Inflammatory macrophage (primary cell): ENCODE measurements around the gene OR2AG2.
"Not testable (repeated sequence)": the region's sequence is repeated elsewhere in the genome, so short reads cannot be mapped to it uniquely, and the experiment has no call there.

ENCODE experiments used
- DNase-seq, 2 donors: peaks; one replicate each; pipeline ENCODE4 v3.0.0-alpha.2; 2020 to 2022
- total RNA-seq, 18 experiments: gene quantifications; one replicate each; lab custom pipeline; 2026; ENCODE audit warnings: mixed read lengths in 6 of 18, inconsistent platforms in 2 of 18; lab: John Stamatoyannopoulos, UW

Gene OR2AG2, protein sequence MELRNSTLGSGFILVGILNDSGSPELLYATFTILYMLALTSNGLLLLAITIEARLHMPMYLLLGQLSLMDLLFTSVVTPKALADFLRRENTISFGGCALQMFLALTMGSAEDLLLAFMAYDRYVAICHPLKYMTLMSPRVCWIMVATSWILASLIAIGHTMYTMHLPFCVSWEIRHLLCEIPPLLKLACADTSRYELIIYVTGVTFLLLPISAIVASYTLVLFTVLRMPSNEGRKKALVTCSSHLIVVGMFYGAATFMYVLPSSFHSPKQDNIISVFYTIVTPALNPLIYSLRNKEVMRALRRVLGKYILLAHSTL
- 0 to 0.16 (median 0) reads per million in 18 experiments for total RNA-seq

GRCh38 chr11:6771926-6772893 is at the start of gene OR2AG2:
Gene OR2AG2 (minus strand): TSS chr11:6771976. CDS start chr11:6768957, 3,019 bp downstream.
- peak; percentile 84 to 85 for DNase-seq

DNA sequence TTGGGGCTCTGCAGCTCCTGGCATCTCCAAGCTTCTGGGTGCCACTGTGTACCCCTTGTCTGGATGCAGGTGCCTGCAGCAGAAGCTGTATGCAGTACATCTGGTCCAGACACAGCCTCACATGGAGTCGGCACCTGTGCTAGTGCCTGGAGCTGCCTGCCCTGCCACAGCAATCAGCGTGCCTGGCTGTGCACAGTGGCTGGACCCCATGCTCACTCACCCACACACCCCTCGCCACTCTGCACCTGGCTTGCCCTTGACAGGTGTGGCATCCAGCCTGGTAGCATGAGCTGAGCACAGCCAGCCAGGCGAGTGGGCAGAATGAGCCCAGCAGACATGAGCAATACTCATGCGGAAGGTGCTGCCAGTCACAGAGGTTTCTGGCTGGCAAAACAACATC is 47.2 kb upstream of the OR2AG2 start:
- no peak for DNase-seq

- no peak for DNase-seq
Observed at GRCh38 chr11:6817694-6818093, 45.9 kb upstream of the OR2AG2 start.

DNA sequence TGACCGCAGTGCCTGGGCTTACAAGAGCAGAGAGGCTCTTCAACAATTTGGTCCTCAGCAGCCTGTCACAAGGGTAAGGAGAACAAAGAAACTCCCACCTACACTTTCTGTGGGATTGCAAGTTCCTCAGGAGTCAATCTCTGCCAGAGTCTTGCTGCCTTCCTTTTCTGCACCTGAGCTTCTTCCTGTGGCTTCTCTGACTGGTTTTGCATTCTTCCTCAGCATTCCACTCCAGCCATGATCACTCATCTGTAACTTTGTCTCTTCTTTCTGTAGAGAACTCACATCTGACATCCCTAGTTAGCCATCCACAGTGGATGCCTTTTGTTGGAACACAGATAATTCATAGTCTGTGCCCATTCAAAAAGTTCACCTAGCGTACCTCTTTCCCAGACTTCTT is 41.9 kb upstream of the OR2AG2 start:
- no peak for DNase-seq

DNA sequence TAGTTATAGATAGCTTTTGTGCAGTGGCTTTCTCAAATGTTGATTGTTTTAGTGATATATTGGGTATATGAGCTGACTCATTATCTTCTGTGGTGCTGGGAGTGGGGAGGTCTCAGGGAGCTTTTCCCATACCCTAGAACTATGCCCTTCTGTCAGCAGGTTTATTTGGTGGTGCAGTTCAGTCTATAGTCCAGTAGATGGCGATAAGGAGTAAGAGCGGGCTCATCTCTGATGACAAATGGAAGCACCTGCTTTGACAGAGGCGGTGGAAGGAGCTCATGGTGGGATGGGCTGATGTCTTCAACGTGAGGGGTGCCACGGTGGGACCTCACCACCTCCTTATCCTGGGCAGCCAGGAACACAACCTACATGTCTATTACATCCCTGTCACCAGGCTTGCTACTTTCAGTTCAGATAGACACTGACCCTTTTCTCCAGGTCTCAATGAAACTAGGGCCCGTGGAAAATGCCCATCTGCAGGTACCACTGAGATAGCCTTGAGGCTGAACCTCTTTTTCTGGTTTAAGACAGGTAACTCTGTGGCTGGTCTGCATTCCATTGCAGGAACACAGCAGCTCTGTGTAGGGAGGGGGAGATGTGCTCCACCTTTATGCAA is 40.7 kb upstream of the OR2AG2 start:
- DNase-seq: peak; percentile 34 to 48

GRCh38 chr11:6801075-6801474 is 29.3 kb upstream of the OR2AG2 start:
- not testable (repeated sequence) for DNase-seq

DNA sequence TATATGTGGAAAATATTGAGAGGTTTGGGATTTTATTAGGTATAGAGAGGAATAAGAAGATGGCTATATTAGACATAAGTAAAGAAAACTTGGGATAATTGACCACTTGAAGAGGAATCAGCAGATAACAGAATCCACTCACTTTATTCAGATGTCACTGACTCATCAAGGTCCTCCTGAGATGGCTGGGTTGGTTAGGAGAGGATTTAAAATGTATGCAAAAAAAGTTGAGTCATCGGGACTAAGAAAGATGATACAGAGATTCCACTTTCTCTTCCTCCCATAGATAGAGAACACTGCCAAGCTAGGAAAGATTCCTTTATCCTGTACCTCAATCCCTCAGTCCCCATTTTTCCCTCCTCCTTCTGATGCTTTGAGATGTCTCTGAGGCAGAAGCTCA is 27.6 kb upstream of the OR2AG2 start, which contains the start of gene OR6A2:
Gene OR6A2, minus strand, starts transcription at position 288 of the 400 bp plus-strand sequence. CDS start 3,981 bp downstream, outside the sequence.
- no peak for DNase-seq

DNA sequence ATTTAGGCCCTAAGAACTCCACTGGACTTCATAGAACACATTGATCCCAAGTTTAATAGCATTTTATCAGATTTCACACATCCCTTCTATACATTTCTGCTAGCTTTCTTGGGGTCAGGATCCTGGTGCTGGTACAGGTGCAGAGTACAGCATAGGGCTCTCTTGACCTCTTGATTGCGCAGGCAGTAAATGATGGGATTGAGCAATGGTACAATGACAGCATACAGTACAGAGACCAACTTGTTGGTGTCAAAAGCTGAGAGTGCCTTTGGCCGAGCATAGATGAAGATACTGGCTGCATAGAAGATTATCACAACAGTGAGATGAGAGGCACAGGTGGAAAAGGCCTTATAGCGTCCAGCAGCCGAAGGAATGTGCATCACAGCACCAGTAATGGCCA is 22.9 kb upstream of the OR2AG2 start:
- DNase-seq: no peak

GRCh38 chr11:6790546-6790945 is 18.8 kb upstream of the OR2AG2 start:
- DNase-seq: no peak

DNA sequence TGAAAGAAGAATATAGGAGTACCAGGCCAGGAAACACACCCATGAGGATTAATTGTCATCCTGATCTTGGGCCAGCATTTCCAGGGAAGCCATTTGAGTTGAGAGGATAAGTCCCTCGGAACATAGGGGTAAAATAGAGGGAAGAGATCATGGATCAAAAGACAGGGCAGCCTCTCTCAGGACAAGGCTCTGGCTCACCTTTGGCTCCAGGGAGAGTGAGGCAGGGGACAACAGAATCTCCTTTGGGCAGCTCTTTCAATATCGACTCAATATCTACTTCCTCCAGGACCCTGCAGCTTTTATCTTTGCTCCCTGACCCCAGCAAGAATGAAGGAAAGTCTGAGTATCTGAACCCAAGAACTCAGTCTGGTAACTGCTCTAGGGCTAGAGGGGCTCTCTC is 10.9 kb upstream of the OR2AG2 start, which contains the start of gene OR2AG1:
Gene OR2AG1, plus strand, starts transcription at position 301 of the 400 bp plus-strand sequence. CDS start 2,018 bp downstream, outside the sequence.
- no peak for DNase-seq

- no peak for DNase-seq
Observed at GRCh38 chr11:6780829-6781228, 9.1 kb upstream of the OR2AG2 start.

- DNase-seq: no peak
Observed at GRCh38 chr11:6778518-6778917, 6.7 kb upstream of the OR2AG2 start.

DNA sequence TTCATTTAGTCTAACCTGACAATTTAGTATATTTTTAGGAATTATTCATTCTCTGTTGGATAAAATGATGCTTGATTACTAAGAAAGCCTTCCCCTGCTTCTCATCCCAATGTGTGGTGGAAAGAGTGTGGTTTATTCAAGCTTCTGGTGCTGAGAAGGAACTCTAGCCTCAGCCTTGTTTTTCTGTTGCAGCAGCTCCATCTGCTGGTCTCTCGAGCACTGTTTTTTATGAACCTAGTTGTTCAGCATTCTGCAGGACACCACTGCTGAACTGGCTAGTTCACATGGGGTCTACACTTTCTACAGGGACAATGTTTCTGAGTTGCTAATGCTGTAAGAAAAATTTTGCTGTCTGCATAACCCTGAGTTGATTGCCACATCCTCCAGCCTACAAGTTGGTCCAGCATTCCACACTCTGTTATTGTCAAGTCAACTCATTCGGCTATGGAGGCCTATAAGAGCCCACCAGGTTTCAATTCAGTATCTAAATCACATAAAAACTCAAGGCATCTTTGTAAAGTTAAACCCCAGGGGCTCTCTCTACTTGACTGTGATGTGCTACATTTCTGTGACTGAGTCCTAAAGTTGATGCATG is 14.3 kb downstream of the OR2AG2 start:
- DNase-seq: peak; percentile 69 to 77

DNA sequence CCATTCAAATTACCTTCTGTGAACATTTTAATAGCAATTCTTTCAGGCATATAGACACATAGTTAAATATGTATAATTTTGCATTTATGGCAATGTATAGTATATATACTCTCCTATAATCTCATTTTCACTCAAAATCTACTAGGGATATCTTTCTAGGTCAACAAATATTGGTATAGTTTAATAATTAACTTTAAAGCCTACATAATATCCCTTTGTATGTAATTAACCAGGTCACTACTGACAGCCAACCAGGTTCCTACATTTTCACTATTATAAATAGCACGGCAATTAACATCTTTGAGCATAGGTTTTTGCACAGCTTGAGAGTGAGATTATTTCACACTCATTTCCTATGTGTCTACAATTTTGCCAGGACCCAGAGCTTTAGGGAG is 15.8 kb downstream of the OR2AG2 start:
- no peak for DNase-seq

DNA sequence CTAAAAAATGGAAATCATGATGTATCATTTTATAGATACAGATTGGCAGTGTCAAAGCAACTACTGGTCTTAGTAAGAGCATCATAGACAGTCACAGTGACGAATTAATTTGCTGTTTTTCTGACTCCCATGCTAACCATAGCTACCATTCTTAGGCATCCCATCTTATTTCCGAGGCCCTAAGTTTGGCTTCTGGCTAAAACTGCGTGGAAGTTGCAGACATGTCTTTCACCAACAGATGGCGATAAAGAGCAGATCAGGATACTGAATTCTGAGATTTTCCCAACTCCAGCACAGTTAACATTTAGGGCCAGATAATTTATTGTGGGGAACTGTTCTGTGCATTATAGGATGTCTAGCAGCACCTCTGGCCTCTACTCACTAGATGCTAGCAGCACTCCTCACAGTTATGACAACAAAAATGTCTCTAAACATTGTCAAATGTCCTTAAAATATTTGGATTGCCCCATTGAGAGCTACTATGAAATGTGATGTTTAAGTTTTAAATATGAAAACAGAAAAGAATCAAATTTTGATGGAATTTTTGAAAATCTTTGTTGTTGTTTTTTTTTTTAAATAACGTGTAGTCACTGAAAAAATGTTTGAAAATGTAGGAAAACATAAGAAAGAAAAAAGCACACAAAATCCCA is 16.3 kb downstream of the OR2AG2 start:
- DNase-seq: peak; percentile 56 to 57

- no peak for DNase-seq
Observed at GRCh38 chr11:6747097-6747668, 24.6 kb downstream of the OR2AG2 start.

- DNase-seq: peak in 1 of 2 donors; percentile 4
Observed at GRCh38 chr11:6746626-6747025, 25.1 kb downstream of the OR2AG2 start.

- DNase-seq: peak; percentile 9 to 24
Observed at GRCh38 chr11:6746086-6746618, 25.6 kb downstream of the OR2AG2 start.

GRCh38 chr11:6745465-6746015 is 26.2 kb downstream of the OR2AG2 start:
- peak; percentile 22 to 59 for DNase-seq

DNA sequence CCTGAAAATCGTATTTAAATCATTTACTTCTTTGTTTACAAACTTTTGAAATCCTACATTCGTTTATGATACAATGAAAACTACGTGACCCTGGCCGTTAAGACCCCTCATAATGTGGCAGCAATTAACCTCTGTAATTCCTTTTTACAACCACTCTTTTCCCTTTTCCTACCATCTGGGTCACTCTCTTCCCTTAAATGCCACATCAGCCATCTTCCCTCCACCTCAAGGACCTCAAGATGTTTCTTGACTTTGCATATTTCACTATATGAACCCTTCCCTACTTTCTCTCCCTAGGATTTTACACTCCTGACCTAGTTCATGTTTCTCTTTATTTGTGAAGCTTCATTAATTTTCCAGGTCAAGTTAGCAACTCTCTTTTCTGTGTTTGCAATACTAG is 26.8 kb downstream of the OR2AG2 start:
- no peak for DNase-seq

GRCh38 chr11:6742260-6742659 is 29.5 kb downstream of the OR2AG2 start:
- DNase-seq: no peak
